HepG2 (cell line): ENCODE measurements around the gene CRYM. TPM values are rescaled to one million over a fixed set of nuclear protein-coding genes. Genes with fewer than 3 reads are reported as not detected.
A peak's percentile ranks its signal among the peaks of the same experiment; 100 is the strongest.

Experiments
- ATAC-seq: fragments of 200-7000 bp; cut with Tn5 transposase; 3 replicates; pipeline ENCODE4 v1.9.1; 2020; ENCODE audit warnings: mild to moderate bottlenecking, moderate library complexity
- BruUV-seq: library from RNA; stranded (reverse); fragments of 400-500 nt; replicated peaks from 2 replicates; lab custom pipeline; 2021; lab: Mats Ljungman, UMichigan
- CTCF ChIA-PET: fragments of 300-600 bp; formaldehyde crosslinking; extraction: SDS; loops from one replicate; lab custom pipeline; 2021; ENCODE audit warnings: low total read pairs, inconsistent platforms, low intra/inter-chr PET ratio; lab: Yijun Ruan, JAX
- POLR2A ChIA-PET: fragments of 350-600 bp; sonication (Branson Sonifier 250); formaldehyde crosslinking; loops from one replicate; lab custom pipeline; 2020; ENCODE audit warnings: antibody characterized with exemption, inconsistent platforms; lab: Yijun Ruan, JAX
- DNase-seq: peaks from one replicate; pipeline ENCODE4 v3.0.0-alpha.2; 2015; ENCODE audit warnings: low spot score
- FAIRE-seq: peaks from 3 replicates; lab custom pipeline; 2011; peaks lifted over from hg19 to GRCh38; lab: Jason Lieb, UNC
- H2AFZ ChIP-seq: one replicate; pipeline ENCODE4 v1.6.1; 2011; ENCODE audit warnings: low read length, inconsistent platforms
- H3K27ac ChIP-seq: fragments of 300-600 bp; 3 replicates; pipeline ENCODE4 v1.8.0; 2011; ENCODE audit warnings: mixed run types, mild to moderate bottlenecking, mixed read lengths, low read length, inconsistent platforms; ENCODE audit not compliant: insufficient read depth; ENCODE audit errors: extremely low read length
- H3K27me3 ChIP-seq, 2 experiments: fragments of 200-600 bp in 1 of 2; 2 replicates in 1 of 2; 3 replicates in 1 of 2; pipeline versions ENCODE4 v1.6.0 to v1.8.0; 2011; ENCODE audit warnings: low read length in 2 of 2, mild to moderate bottlenecking in 2 of 2, moderate library complexity in 2 of 2, inconsistent platforms in 1 of 2; ENCODE audit not compliant: insufficient read depth in 2 of 2, control insufficient read depth in 1 of 2
- H3K36me3 ChIP-seq, 2 experiments: fragments of 200-600 bp in 1 of 2; replicated peaks in 1 of 2; 2 replicates in 1 of 2; 3 replicates in 1 of 2; pipeline versions ENCODE4 v1.5.1 to v1.8.0; 2011; ENCODE audit warnings: low read length in 2 of 2, inconsistent platforms in 1 of 2; ENCODE audit not compliant: insufficient read depth in 2 of 2, control insufficient read depth in 1 of 2
- H3K4me1 ChIP-seq: 2 replicates; pipeline ENCODE4 v1.5.1; 2012; ENCODE audit warnings: low read length, inconsistent platforms; ENCODE audit not compliant: insufficient read depth
- H3K4me2 ChIP-seq: 2 replicates; pipeline ENCODE4 v1.6.0; 2011; ENCODE audit warnings: low read depth, low read length, inconsistent platforms
- H3K4me3 ChIP-seq, 3 experiments: fragments of 200-600 bp in 1 of 3; sonication (generic), shearing (Covaris generic) in 1 of 3; replicated peaks in 1 of 3; 2 replicates each; pipeline ENCODE4 v1.5.1; 2011 to 2016; ENCODE audit warnings: low read length in 3 of 3, inconsistent platforms in 2 of 3, low read depth in 2 of 3, mild to moderate bottlenecking in 2 of 3, control low read depth in 1 of 3, mixed read lengths in 1 of 3; ENCODE audit not compliant: insufficient read depth in 1 of 3
- H3K79me2 ChIP-seq: one replicate; pipeline ENCODE4 v1.6.1; 2011; ENCODE audit warnings: low read length, inconsistent platforms; ENCODE audit not compliant: insufficient read depth
- H3K9ac ChIP-seq: 2 replicates; pipeline ENCODE4 v1.6.0; 2011; ENCODE audit warnings: mild to moderate bottlenecking, low read depth, low read length, inconsistent platforms; ENCODE audit not compliant: insufficient read depth
- H3K9me3 ChIP-seq: 2 replicates; pipeline ENCODE4 v1.5.1; 2012; ENCODE audit warnings: mild to moderate bottlenecking, low read length
- H4K20me1 ChIP-seq: 2 replicates; pipeline ENCODE4 v1.6.0; 2011; ENCODE audit warnings: inconsistent platforms, mild to moderate bottlenecking, low read length, moderate library complexity; ENCODE audit not compliant: insufficient read depth
- BRD4 ChIP-seq: sonication (generic); formaldehyde crosslinking; IDR thresholded peaks from 2 replicates; pipeline ENCODE4 v1.4.0; 2020; ENCODE audit warnings: missing genetic modification reagents
- CBFB ChIP-seq: sonication (generic); formaldehyde crosslinking; IDR thresholded peaks from 2 replicates; pipeline ENCODE4 v1.4.0; 2020; ENCODE audit warnings: missing genetic modification reagents
- EHMT2 ChIP-seq: fragments of 200-600 bp; sonication (generic); IDR thresholded peaks from 2 replicates; pipeline ENCODE4 v1.7.0; 2017; ENCODE audit warnings: antibody characterized with exemption, low read depth, low read length, borderline replicate concordance
- MIER2 ChIP-seq: IDR thresholded peaks from 2 replicates; pipeline ENCODE4 v1.6.1; 2016; ENCODE audit warnings: missing biosample characterization, missing genetic modification reagents
- NCOR1 ChIP-seq: fragments of 200-600 bp; sonication (generic); IDR thresholded peaks from 2 replicates; pipeline ENCODE4 v1.7.0; 2017; ENCODE audit warnings: antibody characterized with exemption, low read length, borderline replicate concordance
- ONECUT2 ChIP-seq: sonication (generic); formaldehyde crosslinking; IDR thresholded peaks from 2 replicates; pipeline ENCODE4 v1.4.0; 2020; ENCODE audit warnings: missing genetic modification reagents
- TARDBP ChIP-seq: sonication (generic); formaldehyde crosslinking; IDR thresholded peaks from 2 replicates; pipeline ENCODE4 v1.8.0; 2022; ENCODE audit warnings: mild to moderate bottlenecking, missing genetic modification reagents
- TBX3 ChIP-seq: fragments of 450-650 bp; IDR thresholded peaks from 2 replicates; pipeline ENCODE4 v1.6.1; 2017; ENCODE audit warnings: antibody characterized with exemption, mild to moderate bottlenecking, inconsistent platforms, borderline replicate concordance
- ZNF230 ChIP-seq: sonication (generic); formaldehyde crosslinking; IDR thresholded peaks from 2 replicates; pipeline ENCODE4 v1.4.0; 2020; ENCODE audit warnings: mild to moderate bottlenecking, missing genetic modification reagents
- ZNF30 ChIP-seq: sonication (generic); formaldehyde crosslinking; IDR thresholded peaks from 2 replicates; pipeline ENCODE4 v1.5.0; 2020; ENCODE audit warnings: mild to moderate bottlenecking, missing genetic modification reagents
- ZNF550 ChIP-seq: sonication (generic); formaldehyde crosslinking; IDR thresholded peaks from 2 replicates; pipeline ENCODE4 v1.4.0; 2020; ENCODE audit warnings: mild to moderate bottlenecking, missing genetic modification reagents, borderline replicate concordance
- ZNF761 ChIP-seq: sonication (generic); formaldehyde crosslinking; conservative IDR thresholded peaks from 2 replicates; pipeline ENCODE4 v1.4.0; 2020; ENCODE audit warnings: mild to moderate bottlenecking, missing genetic modification reagents
- WGBS: methylation state at CpG from one replicate; pipeline ENCODE4 v1.1.6; 2017; ENCODE audit warnings: low lambda C conversion rate; 5-methylcytosine and 5-hydroxymethylcytosine counted together
- in situ Hi-C: cut with HindIII; loops from 2 replicates; pipeline ENCODE4 v1.10.0; 2017; ENCODE audit warnings: low pct_unique_long_range_greater_than_20kb; ENCODE audit not compliant: extremely low pct_ligation_motif_present
- intact Hi-C: fragments of 100-400 bp; cut with micrococcal nuclease; formaldehyde crosslinking; loops from one replicate; pipeline ENCODE4 v1.10.0; 2022; ENCODE audit not compliant: unreplicated experiment
- polyA plus RNA-seq, 8 experiments: library from polyadenylated mRNA; depleted of rRNA in 3 of 8; stranded (reverse) in 7 of 8; unstranded in 1 of 8; fragments of >200 nt; fragmentation: Illumina TruSeq in 4 of 8; extraction: Trizol in 4 of 8; gene quantifications; 2 replicates each; pipeline versions ENCODE4 v1.2.1 to v1.2.3, GENCODE V29; 2011 to 2016; ENCODE audit warnings: low read depth in 4 of 8, missing spikeins in 1 of 8, mixed read lengths in 1 of 8; ENCODE audit not compliant: insufficient read depth in 1 of 8
- total RNA-seq, 5 experiments: library from RNA; depleted of rRNA; stranded (reverse); fragments of >200 nt; fragmentation: Illumina TruSeq; extraction: Trizol; gene quantifications; 2 replicates each; pipeline ENCODE4 v1.2.3, GENCODE V29; 2016; ENCODE audit warnings: low read depth in 1 of 5
- TF ChIP-seq, protein P1 (sequence below): sonication (generic); formaldehyde crosslinking; IDR thresholded peaks from 2 replicates; pipeline ENCODE4 v1.9.0; 2021; ENCODE audit warnings: missing genetic modification reagents, mild to moderate bottlenecking, borderline replicate concordance
- TF ChIP-seq, protein P2 (sequence below): sonication (generic); formaldehyde crosslinking; IDR thresholded peaks from 2 replicates; pipeline ENCODE4 v1.4.0; 2020; ENCODE audit warnings: low read depth, mild to moderate bottlenecking, missing genetic modification reagents
- TF ChIP-seq, protein P3 (sequence below): sonication (generic); formaldehyde crosslinking; IDR thresholded peaks from 2 replicates; pipeline ENCODE4 v1.4.0; 2020; ENCODE audit warnings: missing genetic modification reagents

Gene CRYM
- total and polyA plus RNA-seq, 2 of the 13 experiments (the other 11 are each of a cell fraction or from before 2014, with no cell fraction given) = 1.9 to 2.2 TPM

DNA sequence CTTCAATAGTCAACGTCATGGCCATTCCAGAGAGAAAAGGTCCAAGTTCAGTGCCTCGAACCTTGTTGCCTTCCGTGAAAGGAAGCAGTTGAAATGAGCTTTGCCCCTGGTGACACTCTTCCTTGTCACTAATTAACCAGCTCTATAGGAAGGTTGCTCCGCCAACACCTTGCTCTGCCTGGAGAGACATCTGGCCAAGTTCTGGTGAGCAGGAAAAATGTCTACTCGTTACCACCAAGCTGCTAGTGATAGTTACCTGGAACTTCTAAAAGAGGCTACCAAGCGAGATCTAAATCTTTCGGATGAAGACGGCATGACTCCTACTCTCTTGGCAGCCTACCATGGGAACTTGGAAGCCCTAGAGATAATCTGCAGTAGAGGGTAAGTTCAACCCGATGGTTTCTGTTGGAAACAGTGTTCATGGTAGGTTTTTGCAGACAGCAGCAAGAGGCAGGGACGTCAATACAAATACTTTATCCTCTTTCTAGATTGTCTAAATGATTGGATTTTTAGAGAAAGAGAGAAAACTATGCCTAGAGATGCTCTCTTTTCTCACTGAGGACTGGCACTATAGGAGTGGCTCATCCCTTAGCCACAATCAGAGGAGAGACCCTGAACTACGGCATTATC, 44.5 kb downstream of the CRYM start, which contains the start of gene ANKS4B (continued):
- TF ChIP-seq, protein P1, sequence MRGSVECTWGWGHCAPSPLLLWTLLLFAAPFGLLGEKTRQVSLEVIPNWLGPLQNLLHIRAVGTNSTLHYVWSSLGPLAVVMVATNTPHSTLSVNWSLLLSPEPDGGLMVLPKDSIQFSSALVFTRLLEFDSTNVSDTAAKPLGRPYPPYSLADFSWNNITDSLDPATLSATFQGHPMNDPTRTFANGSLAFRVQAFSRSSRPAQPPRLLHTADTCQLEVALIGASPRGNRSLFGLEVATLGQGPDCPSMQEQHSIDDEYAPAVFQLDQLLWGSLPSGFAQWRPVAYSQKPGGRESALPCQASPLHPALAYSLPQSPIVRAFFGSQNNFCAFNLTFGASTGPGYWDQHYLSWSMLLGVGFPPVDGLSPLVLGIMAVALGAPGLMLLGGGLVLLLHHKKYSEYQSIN (CRISPR knock-in tag) = no peak
- TF ChIP-seq BRD4 (0 out of 2 replicates have a peak, but pooled peaks have one; percentile 49), NCOR1 (peak; percentile 98), TARDBP (CRISPR knock-in tag) (peak; percentile 83; the same call in 1 of the 2 replicates)

DNA sequence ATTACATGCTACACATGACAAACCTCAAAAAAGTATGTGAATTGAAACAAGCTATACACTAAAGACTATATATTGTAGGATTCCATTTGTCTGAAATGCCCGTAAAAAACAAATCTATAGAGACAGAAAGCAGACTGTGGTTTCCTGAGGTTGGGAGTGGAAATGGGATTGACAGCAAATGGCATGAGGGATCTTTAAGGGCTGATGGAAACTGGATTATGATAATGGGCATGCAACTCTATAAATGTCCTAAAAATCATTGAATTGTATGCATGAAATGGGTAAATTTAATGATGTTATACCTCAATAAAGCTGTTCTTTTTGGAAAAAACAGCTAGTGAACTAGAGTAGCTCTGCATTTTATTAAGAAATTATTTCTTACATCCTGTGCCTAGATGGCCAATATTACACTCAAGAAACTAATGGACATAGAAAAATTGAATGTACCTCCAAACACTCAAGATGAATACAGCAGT, 45.0 kb downstream of the CRYM start:
- 61% methylated on average over 1 of the region's 1 CpG for WGBS
- peaks cover 79% of the 10 kb centered on the region for H3K4me1 ChIP-seq
- H4K20me1 ChIP-seq = no peaks in the 10 kb centered on the region
- FAIRE-seq (no peak), ATAC-seq (no peak; the same call in 2 of the 3 replicates), DNase-seq (no peak)
- peaks cover 36% of the 10 kb centered on the region for H3K79me2 ChIP-seq
- H3K4me3 ChIP-seq = peak overlapping the region; percentile 70 to 80 (median 71); a peak in 5 of 6 replicates
- H3K9me3 ChIP-seq = no peaks in the 10 kb centered on the region
- no peaks in the 10 kb centered on the region; a peak in 1 of 5 replicates for H3K27me3 ChIP-seq
- peaks cover 0 to 1% of the 10 kb centered on the region in 2 experiments; a peak in 1 of 5 replicates for H3K36me3 ChIP-seq
- TSS peak; percentile 91 for BruUV-seq
- POLR2A ChIA-PET = interaction anchor here (0.6 to 2.8 kb wide), 22 partner anchors 9 to 101 kb away, joined by 3 to 34 read pairs (median 5); partner anchors contain the start of gene ZP2
- no peak overlapping the region for H3K27ac ChIP-seq
- no peak overlapping the region for H2AFZ ChIP-seq
- H3K9ac ChIP-seq = no peak overlapping the region
- intact Hi-C loops = loop anchor here (1.0 to 5.0 kb wide), 3 partner anchors 28 to 45 kb away; partner anchors contain the start of gene CRYM
- CTCF ChIA-PET = no interaction called here
- in situ Hi-C loops = no loop called here
- peak overlapping the region; percentile 84 for H3K4me2 ChIP-seq
- TF ChIP-seq, protein P2, sequence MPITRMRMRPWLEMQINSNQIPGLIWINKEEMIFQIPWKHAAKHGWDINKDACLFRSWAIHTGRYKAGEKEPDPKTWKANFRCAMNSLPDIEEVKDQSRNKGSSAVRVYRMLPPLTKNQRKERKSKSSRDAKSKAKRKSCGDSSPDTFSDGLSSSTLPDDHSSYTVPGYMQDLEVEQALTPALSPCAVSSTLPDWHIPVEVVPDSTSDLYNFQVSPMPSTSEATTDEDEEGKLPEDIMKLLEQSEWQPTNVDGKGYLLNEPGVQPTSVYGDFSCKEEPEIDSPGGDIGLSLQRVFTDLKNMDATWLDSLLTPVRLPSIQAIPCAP = no peak
- TF ChIP-seq CBFB (CRISPR knock-in tag) (0 out of 2 replicates have a peak, but pooled peaks have one; percentile 61), TBX3 (no peak), MIER2 (CRISPR knock-in tag) (no peak), EHMT2 (peak; percentile 81; the same call in 1 of the 2 replicates), ZNF30 (CRISPR knock-in tag) (no peak), ZNF230 (CRISPR knock-in tag) (0 out of 2 replicates have a peak, but pooled peaks have one; percentile 5), ZNF550 (CRISPR knock-in tag) (no peak), ONECUT2 (0 out of 2 replicates have a peak, but pooled peaks have one; percentile 18), ZNF761 (CRISPR knock-in tag) (0 out of 2 replicates have a peak, but pooled peaks have one; percentile 12)
- TF ChIP-seq, protein P3, sequence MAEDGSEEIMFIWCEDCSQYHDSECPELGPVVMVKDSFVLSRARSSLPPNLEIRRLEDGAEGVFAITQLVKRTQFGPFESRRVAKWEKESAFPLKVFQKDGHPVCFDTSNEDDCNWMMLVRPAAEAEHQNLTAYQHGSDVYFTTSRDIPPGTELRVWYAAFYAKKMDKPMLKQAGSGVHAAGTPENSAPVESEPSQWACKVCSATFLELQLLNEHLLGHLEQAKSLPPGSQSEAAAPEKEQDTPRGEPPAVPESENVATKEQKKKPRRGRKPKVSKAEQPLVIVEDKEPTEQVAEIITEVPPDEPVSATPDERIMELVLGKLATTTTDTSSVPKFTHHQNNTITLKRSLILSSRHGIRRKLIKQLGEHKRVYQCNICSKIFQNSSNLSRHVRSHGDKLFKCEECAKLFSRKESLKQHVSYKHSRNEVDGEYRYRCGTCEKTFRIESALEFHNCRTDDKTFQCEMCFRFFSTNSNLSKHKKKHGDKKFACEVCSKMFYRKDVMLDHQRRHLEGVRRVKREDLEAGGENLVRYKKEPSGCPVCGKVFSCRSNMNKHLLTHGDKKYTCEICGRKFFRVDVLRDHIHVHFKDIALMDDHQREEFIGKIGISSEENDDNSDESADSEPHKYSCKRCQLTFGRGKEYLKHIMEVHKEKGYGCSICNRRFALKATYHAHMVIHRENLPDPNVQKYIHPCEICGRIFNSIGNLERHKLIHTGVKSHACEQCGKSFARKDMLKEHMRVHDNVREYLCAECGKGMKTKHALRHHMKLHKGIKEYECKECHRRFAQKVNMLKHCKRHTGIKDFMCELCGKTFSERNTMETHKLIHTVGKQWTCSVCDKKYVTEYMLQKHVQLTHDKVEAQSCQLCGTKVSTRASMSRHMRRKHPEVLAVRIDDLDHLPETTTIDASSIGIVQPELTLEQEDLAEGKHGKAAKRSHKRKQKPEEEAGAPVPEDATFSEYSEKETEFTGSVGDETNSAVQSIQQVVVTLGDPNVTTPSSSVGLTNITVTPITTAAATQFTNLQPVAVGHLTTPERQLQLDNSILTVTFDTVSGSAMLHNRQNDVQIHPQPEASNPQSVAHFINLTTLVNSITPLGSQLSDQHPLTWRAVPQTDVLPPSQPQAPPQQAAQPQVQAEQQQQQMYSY (CRISPR knock-in tag) = 0 out of 2 replicates have a peak, but pooled peaks have one; percentile 26
